ENCODE results near the gene GPR137C.

GPR137C gene

GRCh38 chr14:52686176-52686575, 133.5 kb downstream of the GPR137C start:
- TF ChIP-seq CTCF (IDR thresholded peaks at IDR 0.05) = no peak
- no peaks in the 10 kb centered on the region for H3K27me3 Mint-ChIP-seq (ENCODE audit: low read depth, poor library complexity)
- H3K36me3 Mint-ChIP-seq (ENCODE audit: low read depth) = peaks cover 5% of the 10 kb centered on the region
- no peak overlapping the region for H3K27ac Mint-ChIP-seq
- no peak overlapping the region for H3K4me3 Mint-ChIP-seq
- no peaks in the 10 kb centered on the region for H3K9me3 Mint-ChIP-seq
- H3K4me1 Mint-ChIP-seq = no peaks in the 10 kb centered on the region
- no peak for DNase-seq

Measured in nephron progenitor cell (in vitro differentiated cells).